Measurements from ENCODE around the gene ASAP2.

Gene ASAP2

DNA sequence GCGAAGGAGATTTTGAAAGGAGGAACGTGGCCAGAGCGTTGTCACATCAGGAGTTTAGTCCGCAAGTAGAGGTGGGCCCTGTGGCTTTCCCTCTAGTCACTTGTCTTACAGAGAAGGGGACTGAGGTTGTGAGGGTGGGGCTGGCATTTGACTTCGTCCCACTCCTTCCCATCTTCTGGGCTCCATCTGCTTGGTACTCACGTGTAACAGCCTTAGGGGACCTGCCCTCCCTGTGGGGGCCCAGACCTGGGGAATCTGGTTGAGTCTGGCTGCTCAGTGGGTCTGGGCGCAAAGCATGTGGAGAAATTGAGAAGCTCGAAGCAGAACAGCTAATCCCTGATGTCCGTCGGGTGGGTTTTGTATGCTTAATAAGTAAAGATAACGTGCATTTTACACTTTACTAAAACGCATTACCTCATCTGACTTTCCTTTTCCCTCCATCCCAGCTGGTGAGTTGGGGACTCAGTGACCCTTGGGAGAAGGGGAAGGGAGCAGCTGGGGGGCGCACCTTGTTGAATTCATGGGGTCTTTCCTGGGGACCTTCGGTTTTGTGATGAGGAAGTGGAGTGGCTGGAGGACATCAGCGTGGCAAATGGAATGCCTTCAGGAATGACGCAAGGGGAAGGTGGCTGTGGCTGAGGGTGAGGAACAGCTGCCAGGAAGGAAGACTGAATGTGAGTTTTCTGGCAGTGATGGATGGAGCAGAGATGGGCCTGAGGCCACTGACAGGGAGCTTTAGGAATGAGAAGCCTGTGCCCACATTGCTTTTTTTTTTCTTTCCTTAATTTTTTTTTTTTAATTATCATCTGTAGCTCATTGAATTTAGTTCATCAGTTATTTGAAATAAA, 44.8 kb downstream of the ASAP2 start:
- TF ChIP-seq, protein P1, sequence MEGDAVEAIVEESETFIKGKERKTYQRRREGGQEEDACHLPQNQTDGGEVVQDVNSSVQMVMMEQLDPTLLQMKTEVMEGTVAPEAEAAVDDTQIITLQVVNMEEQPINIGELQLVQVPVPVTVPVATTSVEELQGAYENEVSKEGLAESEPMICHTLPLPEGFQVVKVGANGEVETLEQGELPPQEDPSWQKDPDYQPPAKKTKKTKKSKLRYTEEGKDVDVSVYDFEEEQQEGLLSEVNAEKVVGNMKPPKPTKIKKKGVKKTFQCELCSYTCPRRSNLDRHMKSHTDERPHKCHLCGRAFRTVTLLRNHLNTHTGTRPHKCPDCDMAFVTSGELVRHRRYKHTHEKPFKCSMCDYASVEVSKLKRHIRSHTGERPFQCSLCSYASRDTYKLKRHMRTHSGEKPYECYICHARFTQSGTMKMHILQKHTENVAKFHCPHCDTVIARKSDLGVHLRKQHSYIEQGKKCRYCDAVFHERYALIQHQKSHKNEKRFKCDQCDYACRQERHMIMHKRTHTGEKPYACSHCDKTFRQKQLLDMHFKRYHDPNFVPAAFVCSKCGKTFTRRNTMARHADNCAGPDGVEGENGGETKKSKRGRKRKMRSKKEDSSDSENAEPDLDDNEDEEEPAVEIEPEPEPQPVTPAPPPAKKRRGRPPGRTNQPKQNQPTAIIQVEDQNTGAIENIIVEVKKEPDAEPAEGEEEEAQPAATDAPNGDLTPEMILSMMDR (IDR thresholded peaks at IDR 0.05) = no peak

GRCh38 chr2:9252002-9252357, 45.4 kb downstream of the ASAP2 start:
- TF ChIP-seq, protein P1 (IDR thresholded peaks at IDR 0.05) = no peak

GRCh38 chr2:9255416-9255815, 48.8 kb downstream of the ASAP2 start:
- TF ChIP-seq, protein P1 (IDR thresholded peaks at IDR 0.05) = no peak

DNA sequence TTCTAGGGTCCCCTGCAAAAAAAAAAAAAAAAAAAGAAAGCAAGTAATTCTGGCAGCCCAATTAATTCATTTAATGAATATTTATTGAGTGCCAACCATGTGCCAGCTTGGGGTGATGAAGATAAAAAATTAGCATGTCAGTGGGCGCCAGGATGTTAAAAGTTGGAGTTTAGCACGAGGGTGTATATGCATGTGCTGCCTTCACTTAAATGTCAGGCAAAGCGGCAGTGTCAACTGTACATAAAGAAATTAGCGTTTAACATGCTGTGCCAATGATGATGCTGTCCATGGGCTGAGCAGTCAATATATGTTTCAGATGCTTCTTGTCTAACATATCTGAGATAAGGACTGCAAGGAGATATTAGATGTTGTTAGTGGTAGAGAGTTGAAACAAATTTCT, 49.5 kb downstream of the ASAP2 start:
- TF ChIP-seq, protein P1 (IDR thresholded peaks at IDR 0.05) = no peak

GRCh38 chr2:9256570-9257043, 50.0 kb downstream of the ASAP2 start:
- TF ChIP-seq, protein P1 (IDR thresholded peaks at IDR 0.05) = no peak

- TF ChIP-seq, protein P1 (IDR thresholded peaks at IDR 0.05) = no peak
These were observed 51.9 kb downstream of the ASAP2 start for GRCh38 chr2:9258501-9258900.

- TF ChIP-seq, protein P1 (IDR thresholded peaks at IDR 0.05) = no peak
These were observed 52.4 kb downstream of the ASAP2 start for GRCh38 chr2:9258953-9259399.
